GM12892 (cell line): ENCODE data around the gene PSME4.
"Not testable (repeated sequence)": the region's sequence is repeated elsewhere in the genome, so short reads cannot be mapped to it uniquely, and the experiment has no call there.

ENCODE experiments used
- POLR2A ChIP-seq: IDR thresholded peaks from 2 replicates; pipeline ENCODE4 v1.6.1; 2011; ENCODE audit warnings: low read depth, low read length, control low read depth
- POLR2AphosphoS5 ChIP-seq: IDR thresholded peaks from 2 replicates; pipeline ENCODE4 v1.6.1; 2011; ENCODE audit warnings: low read depth, low read length, control low read depth
- TAF1 ChIP-seq: IDR thresholded peaks from 2 replicates; pipeline ENCODE4 v1.6.1; 2011; ENCODE audit warnings: low read depth, mild to moderate bottlenecking, control low read depth, low read length, borderline replicate concordance

DNA sequence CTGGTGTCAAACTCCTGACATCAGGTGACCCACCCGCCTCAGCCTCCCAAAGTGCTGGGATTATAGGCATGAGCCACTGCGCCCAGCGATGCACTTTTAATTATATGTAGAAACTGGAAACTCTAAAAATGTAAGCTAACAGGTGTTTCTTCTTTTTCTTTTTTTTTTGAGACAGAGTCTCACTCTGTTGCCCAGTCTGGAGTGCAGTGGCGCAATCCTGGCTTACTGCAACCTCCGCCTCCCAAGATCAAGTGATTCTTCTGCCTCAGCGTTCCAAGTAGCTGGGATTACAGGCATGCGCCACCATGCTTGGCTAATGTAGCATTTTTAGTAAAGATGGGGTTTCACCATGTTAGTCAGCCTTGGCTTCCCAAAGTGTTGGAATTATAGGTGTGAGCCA lies 129.1 kb downstream of the PSME4 start:
- not testable (repeated sequence) for TF ChIP-seq POLR2AphosphoS5, POLR2A, TAF1
